Breast epithelium (tissue), 3 donors: ENCODE measurements around the gene PDLIM5.

Experiments
- POLR2A ChIP-seq: fragments of 450-650 bp; IDR thresholded peaks from one replicate; pipeline ENCODE4 v1.6.1; 2016; ENCODE audit warnings: antibody characterized with exemption, mild to moderate bottlenecking, moderate library complexity
- POLR2AphosphoS5 ChIP-seq, 3 donors: sonication (generic); formaldehyde crosslinking; IDR thresholded peaks; one replicate each; pipeline ENCODE4 v1.6.1; 2017; ENCODE audit warnings: antibody characterized with exemption in 3 of 3
- TF ChIP-seq, protein P1 (sequence below), 3 donors: fragments of 450-650 bp; IDR thresholded peaks; one replicate each; pipeline ENCODE4 v1.5.1; 2016 to 2017; ENCODE audit warnings: antibody characterized with exemption in 3 of 3, mild to moderate bottlenecking in 3 of 3, moderate library complexity in 3 of 3

DNA sequence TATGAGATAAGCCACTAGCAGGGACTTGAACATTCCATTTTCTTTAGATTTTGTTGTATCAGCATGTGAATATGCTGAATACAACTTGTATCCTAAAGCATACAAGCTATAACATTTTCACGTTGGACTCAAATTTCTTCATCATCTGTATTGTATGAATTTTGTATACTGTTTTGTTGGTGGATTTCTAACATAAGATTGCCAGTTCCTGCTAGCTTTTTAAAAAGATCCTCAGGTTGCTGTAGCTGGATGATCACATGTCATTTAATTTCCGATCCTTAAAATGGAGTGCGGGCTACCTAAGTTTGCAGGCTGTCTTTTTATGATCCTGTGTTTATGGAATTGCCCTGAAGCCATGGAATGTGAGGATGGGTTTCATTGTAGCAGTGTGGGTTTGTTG is 6.9 kb downstream of the PDLIM5 start:
- TF ChIP-seq, protein P1, sequence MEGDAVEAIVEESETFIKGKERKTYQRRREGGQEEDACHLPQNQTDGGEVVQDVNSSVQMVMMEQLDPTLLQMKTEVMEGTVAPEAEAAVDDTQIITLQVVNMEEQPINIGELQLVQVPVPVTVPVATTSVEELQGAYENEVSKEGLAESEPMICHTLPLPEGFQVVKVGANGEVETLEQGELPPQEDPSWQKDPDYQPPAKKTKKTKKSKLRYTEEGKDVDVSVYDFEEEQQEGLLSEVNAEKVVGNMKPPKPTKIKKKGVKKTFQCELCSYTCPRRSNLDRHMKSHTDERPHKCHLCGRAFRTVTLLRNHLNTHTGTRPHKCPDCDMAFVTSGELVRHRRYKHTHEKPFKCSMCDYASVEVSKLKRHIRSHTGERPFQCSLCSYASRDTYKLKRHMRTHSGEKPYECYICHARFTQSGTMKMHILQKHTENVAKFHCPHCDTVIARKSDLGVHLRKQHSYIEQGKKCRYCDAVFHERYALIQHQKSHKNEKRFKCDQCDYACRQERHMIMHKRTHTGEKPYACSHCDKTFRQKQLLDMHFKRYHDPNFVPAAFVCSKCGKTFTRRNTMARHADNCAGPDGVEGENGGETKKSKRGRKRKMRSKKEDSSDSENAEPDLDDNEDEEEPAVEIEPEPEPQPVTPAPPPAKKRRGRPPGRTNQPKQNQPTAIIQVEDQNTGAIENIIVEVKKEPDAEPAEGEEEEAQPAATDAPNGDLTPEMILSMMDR (IDR thresholded peaks at IDR 0.05): no peak
- TF ChIP-seq POLR2AphosphoS5 (IDR thresholded peaks at IDR 0.05) (no peak), POLR2A (no peak)
